ENCODE results near the gene FBXW7.

DNA sequence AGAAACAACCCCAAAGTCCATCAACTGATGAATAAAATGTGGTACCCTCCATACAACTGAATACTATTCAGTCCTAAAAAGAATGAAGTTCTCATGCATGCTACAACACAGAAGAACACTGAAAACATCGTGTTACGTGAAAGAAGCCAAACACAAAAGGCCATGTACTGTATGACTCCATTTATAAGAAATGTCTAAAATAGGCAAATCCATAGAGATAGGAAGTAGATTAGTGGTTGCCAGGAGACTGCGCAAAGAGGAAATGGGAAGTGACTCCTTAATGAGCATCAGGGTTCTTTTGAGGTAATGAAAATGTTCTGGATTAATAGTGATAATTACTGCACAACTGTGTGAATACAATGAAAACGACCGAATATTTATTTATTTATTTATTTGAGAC lies 23.4 kb downstream of the FBXW7 start:
- TF ChIP-seq, protein P1, sequence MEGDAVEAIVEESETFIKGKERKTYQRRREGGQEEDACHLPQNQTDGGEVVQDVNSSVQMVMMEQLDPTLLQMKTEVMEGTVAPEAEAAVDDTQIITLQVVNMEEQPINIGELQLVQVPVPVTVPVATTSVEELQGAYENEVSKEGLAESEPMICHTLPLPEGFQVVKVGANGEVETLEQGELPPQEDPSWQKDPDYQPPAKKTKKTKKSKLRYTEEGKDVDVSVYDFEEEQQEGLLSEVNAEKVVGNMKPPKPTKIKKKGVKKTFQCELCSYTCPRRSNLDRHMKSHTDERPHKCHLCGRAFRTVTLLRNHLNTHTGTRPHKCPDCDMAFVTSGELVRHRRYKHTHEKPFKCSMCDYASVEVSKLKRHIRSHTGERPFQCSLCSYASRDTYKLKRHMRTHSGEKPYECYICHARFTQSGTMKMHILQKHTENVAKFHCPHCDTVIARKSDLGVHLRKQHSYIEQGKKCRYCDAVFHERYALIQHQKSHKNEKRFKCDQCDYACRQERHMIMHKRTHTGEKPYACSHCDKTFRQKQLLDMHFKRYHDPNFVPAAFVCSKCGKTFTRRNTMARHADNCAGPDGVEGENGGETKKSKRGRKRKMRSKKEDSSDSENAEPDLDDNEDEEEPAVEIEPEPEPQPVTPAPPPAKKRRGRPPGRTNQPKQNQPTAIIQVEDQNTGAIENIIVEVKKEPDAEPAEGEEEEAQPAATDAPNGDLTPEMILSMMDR (IDR thresholded peaks at IDR 0.05): no peak
- no peak for TF ChIP-seq EP300 (IDR thresholded peaks at IDR 0.05; ENCODE audit: low read depth)
- no peak for TF ChIP-seq POLR2AphosphoS5 (IDR thresholded peaks at IDR 0.05)
- no peak for TF ChIP-seq POLR2A (IDR thresholded peaks at IDR 0.05)

All from transverse colon (tissue), 4 donors.